HepG2 (cell line): Measurements from ENCODE around the gene ZNF292. TPM values are rescaled to one million over a fixed set of nuclear protein-coding genes. Genes with fewer than 3 reads are reported as not detected.

Experiments used
- HNF1B ChIP-seq: sonication (generic); formaldehyde crosslinking; IDR thresholded peaks from 2 replicates; pipeline ENCODE4 v1.5.1; 2020; ENCODE audit warnings: mild to moderate bottlenecking, moderate library complexity, missing genetic modification reagents
- IRF1 ChIP-seq: sonication (generic); formaldehyde crosslinking; IDR thresholded peaks from 2 replicates; pipeline ENCODE4 v1.4.0; 2020; ENCODE audit warnings: low read depth, mild to moderate bottlenecking, missing genetic modification reagents
- KMT2B ChIP-seq: IDR thresholded peaks from 2 replicates; pipeline ENCODE4 v1.6.1; 2016; ENCODE audit warnings: missing genetic modification reagents, missing compliant biosample characterization
- MTERF4 ChIP-seq: sonication (generic); formaldehyde crosslinking; IDR thresholded peaks from 2 replicates; pipeline ENCODE4 v1.8.0; 2023; ENCODE audit warnings: mild to moderate bottlenecking, missing genetic modification reagents
- MXD1 ChIP-seq: sonication (generic); formaldehyde crosslinking; IDR thresholded peaks from 2 replicates; pipeline ENCODE4 v1.4.0; 2020; ENCODE audit warnings: mild to moderate bottlenecking, missing genetic modification reagents
- POGK ChIP-seq: sonication (generic); formaldehyde crosslinking; conservative IDR thresholded peaks from 2 replicates; pipeline ENCODE4 v1.8.0; 2022; ENCODE audit warnings: mild to moderate bottlenecking, moderate library complexity, missing genetic modification reagents
- PPARG ChIP-seq: conservative IDR thresholded peaks from 2 replicates; pipeline ENCODE4 v1.6.1; 2016; ENCODE audit warnings: missing biosample characterization, missing genetic modification reagents
- ZBTB3 ChIP-seq: sonication (generic); formaldehyde crosslinking; IDR thresholded peaks from 2 replicates; pipeline ENCODE4 v1.4.0; 2020; ENCODE audit warnings: low read depth, mild to moderate bottlenecking, moderate library complexity, missing genetic modification reagents, borderline replicate concordance
- ZFP36 ChIP-seq: fragments of 150-350 bp; IDR thresholded peaks from 2 replicates; pipeline ENCODE4 v1.6.1; 2018; ENCODE audit warnings: borderline replicate concordance, low read length, low read depth; ENCODE audit not compliant: partially characterized antibody
- ZNF318 ChIP-seq: sonication (generic); formaldehyde crosslinking; IDR thresholded peaks from 2 replicates; pipeline ENCODE4 v1.4.0; 2020; ENCODE audit warnings: mild to moderate bottlenecking, missing genetic modification reagents
- ZNF430 ChIP-seq: sonication (generic); formaldehyde crosslinking; IDR thresholded peaks from 2 replicates; pipeline ENCODE4 v1.9.0; 2021; ENCODE audit warnings: mild to moderate bottlenecking, missing genetic modification reagents
- ZNF431 ChIP-seq: sonication (generic); formaldehyde crosslinking; IDR thresholded peaks from 2 replicates; pipeline ENCODE4 v1.9.0; 2022; ENCODE audit warnings: missing genetic modification reagents, low read depth, mild to moderate bottlenecking, borderline replicate concordance
- ZUFSP ChIP-seq: sonication (generic); formaldehyde crosslinking; IDR thresholded peaks from 2 replicates; pipeline ENCODE4 v1.9.0; 2021; ENCODE audit warnings: missing genetic modification reagents, mild to moderate bottlenecking, borderline replicate concordance
- polyA plus RNA-seq, 8 experiments: library from polyadenylated mRNA; depleted of rRNA in 3 of 8; stranded (reverse) in 7 of 8; unstranded in 1 of 8; fragments of >200 nt; fragmentation: Illumina TruSeq in 4 of 8; extraction: Trizol in 4 of 8; gene quantifications; 2 replicates each; pipeline versions ENCODE4 v1.2.1 to v1.2.3, GENCODE V29; 2011 to 2016; ENCODE audit warnings: low read depth in 4 of 8, missing spikeins in 1 of 8, mixed read lengths in 1 of 8; ENCODE audit not compliant: insufficient read depth in 1 of 8
- total RNA-seq, 5 experiments: library from RNA; depleted of rRNA; stranded (reverse); fragments of >200 nt; fragmentation: Illumina TruSeq; extraction: Trizol; gene quantifications; 2 replicates each; pipeline ENCODE4 v1.2.3, GENCODE V29; 2016; ENCODE audit warnings: low read depth in 1 of 5

Gene ZNF292
- total and polyA plus RNA-seq, 2 of the 13 experiments (the other 11 are each of a cell fraction or from before 2014, with no cell fraction given), result 9.9 to 12.8 TPM

- no peak for TF ChIP-seq ZNF318 (CRISPR knock-in tag)
- no peak for TF ChIP-seq ZNF430 (CRISPR knock-in tag)
- no peak for TF ChIP-seq MXD1
- TF ChIP-seq ZBTB3 (CRISPR knock-in tag), result no peak
- TF ChIP-seq ZFP36, result no peak
- no peak for TF ChIP-seq HNF1B (CRISPR knock-in tag)
- TF ChIP-seq ZUFSP (CRISPR knock-in tag), result no peak
- no peak for TF ChIP-seq ZNF431
- TF ChIP-seq POGK (CRISPR knock-in tag), result no peak
- no peak for TF ChIP-seq PPARG
- TF ChIP-seq KMT2B (CRISPR knock-in tag), result no peak
- no peak for TF ChIP-seq MTERF4 (CRISPR knock-in tag)
- no peak for TF ChIP-seq IRF1 (CRISPR knock-in tag)
These were observed 38.4 kb upstream of the ZNF292 start (continued) for GRCh38 chr6:87116922-87117321.
